Skeletal muscle satellite cell (primary cell): Measurements from ENCODE around the gene FALEC.

Source experiments
- H3K27me3 ChIP-seq: 2 replicates; pipeline ENCODE4 v1.7.0; 2013; ENCODE audit warnings: low read length; ENCODE audit not compliant: control insufficient read depth, insufficient read depth
- H3K36me3 ChIP-seq: 2 replicates; pipeline ENCODE4 v1.7.0; 2013; ENCODE audit warnings: mild to moderate bottlenecking, control low read depth, low read length; ENCODE audit not compliant: insufficient read depth
- H3K4me1 ChIP-seq: 2 replicates; pipeline ENCODE4 v1.7.0; 2013; ENCODE audit warnings: low read length; ENCODE audit not compliant: control insufficient read depth, insufficient read depth
- H3K4me2 ChIP-seq: 2 replicates; pipeline ENCODE4 v1.7.0; 2013; ENCODE audit warnings: mild to moderate bottlenecking, low read length
- H3K4me3 ChIP-seq: 2 replicates; pipeline ENCODE4 v1.7.0; 2013; ENCODE audit warnings: low read length
- H3K9ac ChIP-seq: 2 replicates; pipeline ENCODE4 v1.7.0; 2013; ENCODE audit warnings: mild to moderate bottlenecking, low read depth, low read length, moderate library complexity
- H3K9me3 ChIP-seq: replicated peaks from 2 replicates; pipeline ENCODE4 v1.7.0; 2013; ENCODE audit warnings: mild to moderate bottlenecking, control low read depth, low read length

Gene FALEC

GRCh38 chr1:150534002-150534401, 18.4 kb downstream of the FALEC start:
- H3K9ac ChIP-seq: no peak overlapping the region

GRCh38 chr1:150535511-150536287, 20.1 kb downstream of the FALEC start:
- Histone ChIP-seq H3K36me3 (no peaks in the 10 kb centered on the region), H3K9me3 (no peaks in the 10 kb centered on the region), H3K4me3 (no peak overlapping the region), H3K9ac (no peak overlapping the region), H3K27me3 (no peaks in the 10 kb centered on the region), H3K4me1 (peaks cover 36% of the 10 kb centered on the region), H3K4me2 (peak overlapping the region; percentile 3)

More at GRCh38 chr1:150534002-150534401, 18.4 kb downstream of the FALEC start:
- Histone ChIP-seq H3K36me3 (no peaks in the 10 kb centered on the region), H3K9me3 (no peaks in the 10 kb centered on the region), H3K4me2 (no peak overlapping the region), H3K27me3 (no peaks in the 10 kb centered on the region), H3K4me3 (no peak overlapping the region), H3K4me1 (peaks cover 39% of the 10 kb centered on the region)

DNA sequence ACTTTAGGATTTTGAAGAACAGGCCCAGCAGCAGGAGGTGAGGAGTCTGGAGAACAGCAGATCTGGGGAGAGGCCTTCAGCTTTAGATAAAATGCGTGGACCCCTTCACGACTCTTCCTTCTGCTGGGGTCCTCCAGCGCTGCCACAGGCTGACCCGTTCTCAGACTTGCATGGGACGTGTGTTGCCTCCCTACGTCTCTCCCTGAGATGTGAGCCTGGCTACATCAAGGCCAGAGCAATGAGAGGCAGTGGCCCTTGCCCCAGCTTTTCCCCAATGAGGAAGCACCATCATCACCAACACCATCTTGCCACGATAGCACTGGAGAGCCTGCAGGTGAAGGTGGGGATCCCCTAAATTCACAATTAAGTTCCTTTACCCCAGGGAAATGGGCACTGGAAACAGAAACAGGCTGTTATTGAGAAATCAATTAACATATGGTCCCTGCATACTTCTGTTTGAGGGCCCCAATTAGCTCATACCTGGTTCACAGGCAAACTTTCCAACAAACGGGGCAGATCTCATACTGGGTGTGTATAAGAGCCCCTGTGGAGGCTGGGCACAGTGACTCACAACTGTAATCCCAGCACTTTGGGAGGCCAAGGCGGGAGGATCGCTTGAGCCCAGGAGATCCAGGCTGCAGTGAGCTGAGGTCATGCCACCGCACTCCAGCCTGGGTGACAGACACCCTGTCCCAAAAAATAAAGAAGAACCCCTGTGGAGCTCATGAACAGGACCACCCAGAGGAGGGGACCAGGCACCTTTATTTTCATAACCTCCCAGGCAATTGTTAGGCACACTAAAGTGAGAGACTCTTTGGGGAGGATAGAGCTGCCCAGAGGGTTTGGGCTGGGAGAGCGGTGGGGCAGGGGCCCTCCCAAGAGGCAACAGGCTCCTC, 21.5 kb downstream of the FALEC start:
- Histone ChIP-seq H3K4me3 (no peak overlapping the region), H3K9me3 (no peaks in the 10 kb centered on the region), H3K4me2 (no peak overlapping the region), H3K4me1 (peaks cover 36% of the 10 kb centered on the region), H3K27me3 (no peaks in the 10 kb centered on the region), H3K36me3 (no peaks in the 10 kb centered on the region), H3K9ac (peak overlapping the region; percentile 11)

GRCh38 chr1:150537732-150538684, 22.5 kb downstream of the FALEC start:
- no peaks in the 10 kb centered on the region for H3K9me3 ChIP-seq
- no peaks in the 10 kb centered on the region for H3K27me3 ChIP-seq
- H3K36me3 ChIP-seq: no peaks in the 10 kb centered on the region
- H3K4me2 ChIP-seq: no peak overlapping the region
- peaks cover 31% of the 10 kb centered on the region for H3K4me1 ChIP-seq
- H3K9ac ChIP-seq: peak overlapping the region; percentile 62
- no peak overlapping the region for H3K4me3 ChIP-seq

- Histone ChIP-seq H3K27me3 (no peaks in the 10 kb centered on the region), H3K9ac (peak overlapping the region; percentile 10)
Measured at GRCh38 chr1:150543500-150544143, 28.1 kb downstream of the FALEC start.

GRCh38 chr1:150544204-150544603, 28.7 kb downstream of the FALEC start:
- peaks cover 19% of the 10 kb centered on the region for H3K4me1 ChIP-seq
- no peaks in the 10 kb centered on the region for H3K9me3 ChIP-seq
- no peak overlapping the region for H3K9ac ChIP-seq
- H3K4me3 ChIP-seq: no peak overlapping the region
- H3K4me2 ChIP-seq: peak overlapping the region; percentile 65
- H3K36me3 ChIP-seq: no peaks in the 10 kb centered on the region
- H3K27me3 ChIP-seq: no peaks in the 10 kb centered on the region

More at GRCh38 chr1:150543500-150544143, 28.1 kb downstream of the FALEC start:
- peaks cover 19% of the 10 kb centered on the region for H3K4me1 ChIP-seq
- no peaks in the 10 kb centered on the region for H3K9me3 ChIP-seq
- H3K4me2 ChIP-seq: peak overlapping the region; percentile 65
- H3K36me3 ChIP-seq: no peaks in the 10 kb centered on the region
- no peak overlapping the region for H3K4me3 ChIP-seq

DNA sequence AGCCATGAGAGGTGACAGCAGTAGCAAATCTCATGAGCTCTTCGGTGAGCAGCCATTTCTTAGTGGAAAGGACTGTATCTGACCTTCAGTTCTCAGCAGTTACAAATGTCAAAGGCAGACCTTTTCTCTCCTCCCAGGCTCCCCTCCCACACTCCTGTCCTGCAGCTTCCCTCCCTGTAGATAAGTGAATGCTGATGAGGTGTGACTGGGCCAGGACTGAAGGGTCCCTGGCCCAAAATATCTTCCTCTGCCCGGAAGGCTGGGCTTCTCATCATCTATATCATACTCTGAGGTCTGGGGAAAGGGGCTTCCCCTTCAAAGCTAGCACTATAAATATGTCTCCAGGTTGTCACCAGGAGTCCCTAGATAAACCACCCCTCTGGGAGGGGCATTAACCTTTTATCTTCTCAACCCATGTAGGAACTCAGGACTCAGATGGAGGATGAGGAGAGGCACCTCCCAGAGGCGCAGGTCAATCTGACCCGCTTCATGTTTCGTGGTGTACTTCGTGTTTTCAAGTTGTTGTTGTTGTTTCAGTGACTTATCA, 30.0 kb downstream of the FALEC start:
- H3K4me2 ChIP-seq: no peak overlapping the region
- H3K4me3 ChIP-seq: no peak overlapping the region
- no peaks in the 10 kb centered on the region for H3K36me3 ChIP-seq
- H3K9me3 ChIP-seq: no peaks in the 10 kb centered on the region
- no peaks in the 10 kb centered on the region for H3K27me3 ChIP-seq
- H3K4me1 ChIP-seq: peaks cover 30% of the 10 kb centered on the region
- no peak overlapping the region for H3K9ac ChIP-seq

DNA sequence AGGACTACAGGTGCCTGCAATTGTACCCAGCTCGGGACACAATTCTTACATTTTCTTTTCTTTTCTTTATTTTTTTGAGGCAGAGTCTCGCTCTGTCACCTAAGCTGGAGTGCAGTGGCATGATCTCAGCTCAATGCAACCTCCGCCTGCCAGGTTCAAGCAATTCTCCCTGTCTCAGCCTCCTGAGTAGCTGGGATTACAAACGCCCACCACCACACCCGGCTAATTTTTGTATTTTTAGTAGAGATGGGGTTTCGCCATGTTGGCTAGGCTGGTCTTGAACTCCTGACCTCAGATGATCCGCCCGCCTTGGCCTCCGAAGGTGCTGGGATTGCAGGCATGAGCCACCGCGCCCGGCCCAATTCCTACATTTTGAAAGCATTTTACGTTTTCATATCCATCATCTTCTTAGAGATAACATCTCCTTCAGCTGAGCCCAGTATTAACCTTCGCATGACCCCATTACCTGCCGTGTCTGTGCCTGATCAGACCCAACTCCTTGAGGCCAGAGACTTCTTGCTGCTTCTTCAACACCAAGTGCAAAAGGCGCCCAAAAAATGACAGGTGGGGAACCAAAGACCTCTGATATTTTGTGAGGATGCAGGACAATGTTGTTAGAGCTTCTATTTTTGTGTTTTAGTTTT, 30.9 kb downstream of the FALEC start:
- Histone ChIP-seq H3K9ac (no peak overlapping the region), H3K4me3 (no peak overlapping the region), H3K27me3 (no peaks in the 10 kb centered on the region), H3K9me3 (no peaks in the 10 kb centered on the region), H3K36me3 (no peaks in the 10 kb centered on the region), H3K4me2 (no peak overlapping the region), H3K4me1 (peaks cover 39% of the 10 kb centered on the region)

DNA sequence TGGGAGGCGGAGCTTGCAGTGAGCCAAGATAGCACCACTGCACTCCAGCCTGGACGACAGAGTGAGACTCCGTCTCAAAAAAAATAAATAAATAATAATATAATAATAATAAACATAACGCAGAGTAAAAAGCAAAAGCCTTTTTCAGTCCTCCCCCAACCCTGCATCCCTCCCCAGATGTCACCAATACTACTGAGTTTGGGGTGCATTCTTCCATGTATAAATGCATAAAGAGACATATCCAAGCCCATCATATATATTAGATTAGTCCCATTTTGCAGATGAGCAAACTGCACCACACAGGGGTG, 32.7 kb downstream of the FALEC start:
- Histone ChIP-seq H3K4me1 (peaks cover 56% of the 10 kb centered on the region), H3K9me3 (no peaks in the 10 kb centered on the region), H3K4me3 (peak overlapping the region; percentile 72), H3K27me3 (no peaks in the 10 kb centered on the region), H3K4me2 (peak overlapping the region; percentile 94), H3K36me3 (no peaks in the 10 kb centered on the region), H3K9ac (peak overlapping the region; percentile 80)
